ENCODE results near the gene RBBP5.

The RBBP5 gene

DNA sequence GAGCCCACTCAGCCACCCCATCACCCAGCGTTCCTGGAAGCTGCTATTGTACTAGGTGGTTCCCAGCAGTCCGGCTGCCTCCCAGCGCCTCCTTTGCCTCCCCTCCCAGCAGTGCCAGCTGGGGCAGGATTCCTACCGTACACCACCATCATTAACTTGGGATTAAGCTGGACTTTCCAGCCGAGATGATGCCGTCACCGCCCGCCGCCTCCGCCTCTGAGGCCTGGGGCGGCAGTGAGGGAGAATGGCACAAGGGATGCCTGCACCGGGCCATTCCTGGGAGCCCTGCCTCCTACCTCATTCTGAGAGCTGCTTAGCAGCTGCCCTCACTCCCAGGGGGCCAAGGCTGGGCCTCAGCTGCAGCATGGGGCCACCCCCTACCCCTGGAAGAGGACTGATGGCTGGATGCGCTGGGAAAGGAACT, 65.6 kb downstream of the RBBP5 start:
- no peak overlapping the region for H3K4me3 ChIP-seq (replicated peaks; ENCODE audit: insufficient read depth, low read length)
- DNase-seq (ENCODE audit: low read depth in 1 of 2, low spot score in 1 of 2): no peak
- TF ChIP-seq, protein P1, sequence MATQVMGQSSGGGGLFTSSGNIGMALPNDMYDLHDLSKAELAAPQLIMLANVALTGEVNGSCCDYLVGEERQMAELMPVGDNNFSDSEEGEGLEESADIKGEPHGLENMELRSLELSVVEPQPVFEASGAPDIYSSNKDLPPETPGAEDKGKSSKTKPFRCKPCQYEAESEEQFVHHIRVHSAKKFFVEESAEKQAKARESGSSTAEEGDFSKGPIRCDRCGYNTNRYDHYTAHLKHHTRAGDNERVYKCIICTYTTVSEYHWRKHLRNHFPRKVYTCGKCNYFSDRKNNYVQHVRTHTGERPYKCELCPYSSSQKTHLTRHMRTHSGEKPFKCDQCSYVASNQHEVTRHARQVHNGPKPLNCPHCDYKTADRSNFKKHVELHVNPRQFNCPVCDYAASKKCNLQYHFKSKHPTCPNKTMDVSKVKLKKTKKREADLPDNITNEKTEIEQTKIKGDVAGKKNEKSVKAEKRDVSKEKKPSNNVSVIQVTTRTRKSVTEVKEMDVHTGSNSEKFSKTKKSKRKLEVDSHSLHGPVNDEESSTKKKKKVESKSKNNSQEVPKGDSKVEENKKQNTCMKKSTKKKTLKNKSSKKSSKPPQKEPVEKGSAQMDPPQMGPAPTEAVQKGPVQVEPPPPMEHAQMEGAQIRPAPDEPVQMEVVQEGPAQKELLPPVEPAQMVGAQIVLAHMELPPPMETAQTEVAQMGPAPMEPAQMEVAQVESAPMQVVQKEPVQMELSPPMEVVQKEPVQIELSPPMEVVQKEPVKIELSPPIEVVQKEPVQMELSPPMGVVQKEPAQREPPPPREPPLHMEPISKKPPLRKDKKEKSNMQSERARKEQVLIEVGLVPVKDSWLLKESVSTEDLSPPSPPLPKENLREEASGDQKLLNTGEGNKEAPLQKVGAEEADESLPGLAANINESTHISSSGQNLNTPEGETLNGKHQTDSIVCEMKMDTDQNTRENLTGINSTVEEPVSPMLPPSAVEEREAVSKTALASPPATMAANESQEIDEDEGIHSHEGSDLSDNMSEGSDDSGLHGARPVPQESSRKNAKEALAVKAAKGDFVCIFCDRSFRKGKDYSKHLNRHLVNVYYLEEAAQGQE (IDR thresholded peaks at IDR 0.05; ENCODE audit: insufficient replicate concordance, low read depth): no peak
- TF ChIP-seq GABPA (IDR thresholded peaks at IDR 0.05; ENCODE audit: low read depth) (no peak), SPI1 (IDR thresholded peaks at IDR 0.05; ENCODE audit: borderline replicate concordance, low read depth) (no peak), POLR2AphosphoS5 (IDR thresholded peaks at IDR 0.05; ENCODE audit: low read depth) (no peak)
- TF ChIP-seq, protein P2, sequence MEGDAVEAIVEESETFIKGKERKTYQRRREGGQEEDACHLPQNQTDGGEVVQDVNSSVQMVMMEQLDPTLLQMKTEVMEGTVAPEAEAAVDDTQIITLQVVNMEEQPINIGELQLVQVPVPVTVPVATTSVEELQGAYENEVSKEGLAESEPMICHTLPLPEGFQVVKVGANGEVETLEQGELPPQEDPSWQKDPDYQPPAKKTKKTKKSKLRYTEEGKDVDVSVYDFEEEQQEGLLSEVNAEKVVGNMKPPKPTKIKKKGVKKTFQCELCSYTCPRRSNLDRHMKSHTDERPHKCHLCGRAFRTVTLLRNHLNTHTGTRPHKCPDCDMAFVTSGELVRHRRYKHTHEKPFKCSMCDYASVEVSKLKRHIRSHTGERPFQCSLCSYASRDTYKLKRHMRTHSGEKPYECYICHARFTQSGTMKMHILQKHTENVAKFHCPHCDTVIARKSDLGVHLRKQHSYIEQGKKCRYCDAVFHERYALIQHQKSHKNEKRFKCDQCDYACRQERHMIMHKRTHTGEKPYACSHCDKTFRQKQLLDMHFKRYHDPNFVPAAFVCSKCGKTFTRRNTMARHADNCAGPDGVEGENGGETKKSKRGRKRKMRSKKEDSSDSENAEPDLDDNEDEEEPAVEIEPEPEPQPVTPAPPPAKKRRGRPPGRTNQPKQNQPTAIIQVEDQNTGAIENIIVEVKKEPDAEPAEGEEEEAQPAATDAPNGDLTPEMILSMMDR (IDR thresholded peaks at IDR 0.05; ENCODE audit: insufficient read depth, low read length): no peak
- H3K27me3 ChIP-seq (ENCODE audit: insufficient read depth, poor library complexity, severe bottlenecking): no peaks in the 10 kb centered on the region
- no peak overlapping the region for H3K27ac ChIP-seq (replicated peaks)

DNA sequence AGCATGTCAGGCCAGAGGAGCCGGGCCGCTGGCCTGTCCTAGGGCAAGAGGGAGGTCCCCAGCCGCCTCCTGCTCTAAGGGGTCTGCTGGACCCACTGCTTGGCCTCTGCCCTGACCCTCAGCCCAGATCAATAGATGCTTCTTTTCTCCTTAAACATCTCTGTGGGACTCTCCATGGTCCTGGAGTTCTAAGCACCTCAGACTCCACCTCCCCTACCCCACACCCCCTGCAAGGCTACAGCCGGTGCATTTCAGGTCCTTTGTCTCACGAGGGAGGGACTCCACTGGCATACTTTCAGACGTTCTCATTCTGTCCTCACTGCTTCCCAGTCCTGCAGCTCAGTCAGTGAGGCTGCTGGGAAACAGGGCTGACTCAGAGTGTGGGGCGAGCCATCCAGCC, 67.8 kb downstream of the RBBP5 start:
- no peaks in the 10 kb centered on the region for H3K27me3 ChIP-seq (ENCODE audit: insufficient read depth, poor library complexity, severe bottlenecking)
- H3K4me3 ChIP-seq (replicated peaks; ENCODE audit: insufficient read depth, low read length): no peak overlapping the region
- TF ChIP-seq GABPA (IDR thresholded peaks at IDR 0.05; ENCODE audit: low read depth) (no peak), POLR2AphosphoS5 (IDR thresholded peaks at IDR 0.05; ENCODE audit: low read depth) (no peak), SPI1 (IDR thresholded peaks at IDR 0.05; ENCODE audit: borderline replicate concordance, low read depth) (no peak)
- TF ChIP-seq, protein P1 (IDR thresholded peaks at IDR 0.05; ENCODE audit: insufficient replicate concordance, low read depth): peak; percentile 74
- H3K27ac ChIP-seq (replicated peaks): no peak overlapping the region
- no peak for DNase-seq (ENCODE audit: low read depth in 1 of 2, low spot score in 1 of 2)

DNA sequence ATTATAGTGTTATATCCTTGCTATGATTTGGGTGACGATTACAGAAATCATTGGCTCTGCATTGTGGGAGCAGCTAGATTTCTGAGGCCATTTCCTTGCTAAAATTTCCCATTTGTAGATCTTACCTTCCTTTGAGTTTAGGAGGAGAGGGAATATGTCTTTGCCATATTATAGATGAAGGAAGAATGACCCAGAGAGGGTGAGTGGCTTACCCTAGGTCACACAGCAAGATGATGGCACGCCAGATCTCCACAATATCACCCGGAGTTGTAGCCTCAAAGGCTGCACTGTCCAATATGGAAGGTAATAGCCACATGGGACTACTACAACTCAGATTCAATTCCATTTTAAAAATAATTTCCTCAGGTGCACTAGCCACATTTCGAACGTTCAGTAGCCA, 68.5 kb downstream of the RBBP5 start:
- Histone ChIP-seq H3K4me3 (replicated peaks; ENCODE audit: insufficient read depth, low read length) (no peak overlapping the region), H3K27me3 (ENCODE audit: insufficient read depth, poor library complexity, severe bottlenecking) (no peaks in the 10 kb centered on the region), H3K27ac (replicated peaks) (no peak overlapping the region)
- no peak for TF ChIP-seq POLR2AphosphoS5 (IDR thresholded peaks at IDR 0.05; ENCODE audit: low read depth)
- TF ChIP-seq, protein P2 (IDR thresholded peaks at IDR 0.05; ENCODE audit: insufficient read depth, low read length): no peak
- TF ChIP-seq, protein P1 (IDR thresholded peaks at IDR 0.05; ENCODE audit: insufficient replicate concordance, low read depth): no peak
- TF ChIP-seq GABPA (IDR thresholded peaks at IDR 0.05; ENCODE audit: low read depth): no peak
- TF ChIP-seq SPI1 (IDR thresholded peaks at IDR 0.05; ENCODE audit: borderline replicate concordance, low read depth): no peak
- DNase-seq (ENCODE audit: low read depth in 1 of 2, low spot score in 1 of 2): no peak
